Dermis blood vessel endothelial cell (primary cell): ENCODE data around the gene RPL41. TPM values are rescaled to one million over a fixed set of nuclear protein-coding genes. Genes with fewer than 3 reads are reported as not detected.
"Not testable (repeated sequence)": the region's sequence is repeated elsewhere in the genome, so short reads cannot be mapped to it uniquely, and the experiment has no call there.

Experiments
- DNase-seq: peaks from one replicate; pipeline ENCODE4 v3.0.0; 2010
- total RNA-seq: library from RNA; depleted of rRNA; stranded (reverse); fragments of >200 nt; gene quantifications from 2 replicates; pipeline ENCODE4 v1.2.3, GENCODE V29; 2014

The RPL41 gene
- total RNA-seq = 2,567 and 3,056 TPM in 2 replicates

- DNase-seq = peak; percentile 96
Measured at GRCh38 chr12:56116267-56117081, at the start of gene RPL41. TSS of gene RPL41 (plus strand) at chr12:56116633.

- DNase-seq = no peak
Measured at GRCh38 chr12:56071648-56072047, 44.8 kb upstream of the RPL41 start.

- no peak for DNase-seq
Measured at GRCh38 chr12:56074396-56074795, 42.0 kb upstream of the RPL41 start.

GRCh38 chr12:56077966-56078365 is 38.5 kb upstream of the RPL41 start:
- not testable (repeated sequence) for DNase-seq

GRCh38 chr12:56078427-56078826 is 38.0 kb upstream of the RPL41 start:
- no peak for DNase-seq

GRCh38 chr12:56078931-56079722 is 37.3 kb upstream of the RPL41 start:
- DNase-seq = peak; percentile 93

GRCh38 chr12:56079723-56080555 is 36.5 kb upstream of the RPL41 start, which contains the start of gene ERBB3:
TSS of gene ERBB3 (plus strand) at chr12:56080165. CDS start at chr12:56080301, 136 bp downstream.
- peak; percentile 58 for DNase-seq

GRCh38 chr12:56080556-56081138 is 35.8 kb upstream of the RPL41 start:
- no peak for DNase-seq

GRCh38 chr12:56081393-56082347 is 34.8 kb upstream of the RPL41 start:
- DNase-seq = no peak

- DNase-seq = no peak
Measured at GRCh38 chr12:56082382-56082781, 34.1 kb upstream of the RPL41 start.

- DNase-seq = no peak
Measured at GRCh38 chr12:56082967-56083366, 33.5 kb upstream of the RPL41 start.

GRCh38 chr12:56084958-56085543 is 31.4 kb upstream of the RPL41 start:
- peak; percentile 53 for DNase-seq

- DNase-seq = no peak
Measured at GRCh38 chr12:56086096-56086495, 30.3 kb upstream of the RPL41 start.

- no peak for DNase-seq
Measured at GRCh38 chr12:56086608-56087007, 29.8 kb upstream of the RPL41 start.

- DNase-seq = no peak
Measured at GRCh38 chr12:56087220-56087619, 29.2 kb upstream of the RPL41 start.

- no peak for DNase-seq
Measured at GRCh38 chr12:56097738-56098137, 18.7 kb upstream of the RPL41 start.

- DNase-seq = no peak
Measured at GRCh38 chr12:56098592-56098991, 17.8 kb upstream of the RPL41 start.

- no peak for DNase-seq
Measured at GRCh38 chr12:56099787-56100186, 16.6 kb upstream of the RPL41 start.

GRCh38 chr12:56101045-56101444 is 15.4 kb upstream of the RPL41 start:
- no peak for DNase-seq

- no peak for DNase-seq
Measured at GRCh38 chr12:56102683-56103065, 13.8 kb upstream of the RPL41 start.
